PFSK-1 (cell line): ENCODE measurements around the gene KATNAL1.

Source experiments
- FOXP2 ChIP-seq: optimal IDR thresholded peaks from 2 replicates; pipeline ENCODE3; 2011; ENCODE audit warnings: borderline replicate concordance, control low read depth, inconsistent platforms; ENCODE audit not compliant: insufficient read depth; ENCODE audit errors: extremely low read length, extremely low read depth
- POLR2AphosphoS5 ChIP-seq: IDR thresholded peaks from 2 replicates; pipeline ENCODE4 v1.6.1; 2012; ENCODE audit warnings: low read depth, mild to moderate bottlenecking, control low read depth, low read length, moderate library complexity
- SIN3A ChIP-seq: IDR thresholded peaks from 2 replicates; pipeline ENCODE4 v1.6.1; 2012; ENCODE audit warnings: mild to moderate bottlenecking, low read length, moderate library complexity, borderline replicate concordance; ENCODE audit not compliant: insufficient read depth
- TAF1 ChIP-seq: IDR thresholded peaks from 2 replicates; pipeline ENCODE4 v1.6.1; 2012; ENCODE audit warnings: low read length, control low read depth, borderline replicate concordance; ENCODE audit not compliant: insufficient read depth
- TF ChIP-seq, protein P1 (sequence below), 2 experiments: IDR thresholded peaks; 2 replicates each; pipeline versions ENCODE4 v1.6.1 to v1.8.0; 2011 to 2012; ENCODE audit warnings: low read depth in 2 of 2, low read length in 2 of 2, control low read depth in 1 of 2, inconsistent platforms in 1 of 2, mild to moderate bottlenecking in 1 of 2, moderate library complexity in 1 of 2; ENCODE audit not compliant: insufficient read depth in 1 of 2

KATNAL1 gene

DNA sequence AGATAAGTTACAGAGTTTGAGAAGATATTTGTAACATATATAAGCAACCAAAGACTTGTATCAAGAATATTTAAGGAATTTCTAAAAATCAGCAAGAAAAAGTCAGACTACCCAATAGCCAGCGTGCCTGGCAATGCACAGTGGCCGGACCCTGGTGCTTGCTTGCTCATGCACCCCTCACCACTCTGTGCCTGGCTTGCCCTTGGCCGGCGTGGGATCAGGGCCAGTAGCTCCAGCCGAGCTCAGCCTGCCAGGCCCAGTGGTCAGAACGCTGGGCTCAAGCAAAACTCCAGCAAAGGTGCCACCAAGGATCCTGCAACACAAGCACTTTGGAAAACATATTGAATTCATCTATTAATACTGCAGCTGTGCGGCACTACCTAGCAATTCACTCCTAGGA lies 95.1 kb downstream of the KATNAL1 start:
- TF ChIP-seq TAF1: no peak
- TF ChIP-seq, protein P1, sequence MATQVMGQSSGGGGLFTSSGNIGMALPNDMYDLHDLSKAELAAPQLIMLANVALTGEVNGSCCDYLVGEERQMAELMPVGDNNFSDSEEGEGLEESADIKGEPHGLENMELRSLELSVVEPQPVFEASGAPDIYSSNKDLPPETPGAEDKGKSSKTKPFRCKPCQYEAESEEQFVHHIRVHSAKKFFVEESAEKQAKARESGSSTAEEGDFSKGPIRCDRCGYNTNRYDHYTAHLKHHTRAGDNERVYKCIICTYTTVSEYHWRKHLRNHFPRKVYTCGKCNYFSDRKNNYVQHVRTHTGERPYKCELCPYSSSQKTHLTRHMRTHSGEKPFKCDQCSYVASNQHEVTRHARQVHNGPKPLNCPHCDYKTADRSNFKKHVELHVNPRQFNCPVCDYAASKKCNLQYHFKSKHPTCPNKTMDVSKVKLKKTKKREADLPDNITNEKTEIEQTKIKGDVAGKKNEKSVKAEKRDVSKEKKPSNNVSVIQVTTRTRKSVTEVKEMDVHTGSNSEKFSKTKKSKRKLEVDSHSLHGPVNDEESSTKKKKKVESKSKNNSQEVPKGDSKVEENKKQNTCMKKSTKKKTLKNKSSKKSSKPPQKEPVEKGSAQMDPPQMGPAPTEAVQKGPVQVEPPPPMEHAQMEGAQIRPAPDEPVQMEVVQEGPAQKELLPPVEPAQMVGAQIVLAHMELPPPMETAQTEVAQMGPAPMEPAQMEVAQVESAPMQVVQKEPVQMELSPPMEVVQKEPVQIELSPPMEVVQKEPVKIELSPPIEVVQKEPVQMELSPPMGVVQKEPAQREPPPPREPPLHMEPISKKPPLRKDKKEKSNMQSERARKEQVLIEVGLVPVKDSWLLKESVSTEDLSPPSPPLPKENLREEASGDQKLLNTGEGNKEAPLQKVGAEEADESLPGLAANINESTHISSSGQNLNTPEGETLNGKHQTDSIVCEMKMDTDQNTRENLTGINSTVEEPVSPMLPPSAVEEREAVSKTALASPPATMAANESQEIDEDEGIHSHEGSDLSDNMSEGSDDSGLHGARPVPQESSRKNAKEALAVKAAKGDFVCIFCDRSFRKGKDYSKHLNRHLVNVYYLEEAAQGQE (IDR thresholded peaks at IDR 0.05; ENCODE audit: insufficient read depth in 1 of 2, low read depth in 2 of 2, low read length in 2 of 2): no peak
- TF ChIP-seq SIN3A: no peak
- TF ChIP-seq FOXP2: no peak
- TF ChIP-seq POLR2AphosphoS5: no peak

DNA sequence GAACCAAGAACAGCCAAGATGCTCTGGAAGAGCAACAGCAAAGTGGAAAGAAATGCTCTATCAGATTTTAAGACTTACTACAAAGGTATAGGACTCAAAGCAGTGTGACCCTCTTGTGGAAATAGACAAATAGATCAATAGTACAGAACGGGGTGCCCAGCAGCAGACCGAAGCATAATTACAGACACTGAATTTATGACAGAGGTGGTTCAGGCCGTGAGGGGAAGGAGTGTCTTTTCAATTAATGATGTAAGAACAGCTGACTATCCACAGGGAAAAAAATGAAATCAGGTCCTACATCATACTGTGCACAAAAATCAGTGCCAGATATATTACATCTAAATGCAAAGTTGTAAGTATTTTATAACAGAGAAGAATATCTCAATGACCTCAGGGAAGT lies 95.6 kb downstream of the KATNAL1 start:
- TF ChIP-seq FOXP2 (no peak), POLR2AphosphoS5 (no peak), SIN3A (no peak), TAF1 (no peak)
- TF ChIP-seq, protein P1 (IDR thresholded peaks at IDR 0.05; ENCODE audit: insufficient read depth in 1 of 2, low read depth in 2 of 2, low read length in 2 of 2): no peak

DNA sequence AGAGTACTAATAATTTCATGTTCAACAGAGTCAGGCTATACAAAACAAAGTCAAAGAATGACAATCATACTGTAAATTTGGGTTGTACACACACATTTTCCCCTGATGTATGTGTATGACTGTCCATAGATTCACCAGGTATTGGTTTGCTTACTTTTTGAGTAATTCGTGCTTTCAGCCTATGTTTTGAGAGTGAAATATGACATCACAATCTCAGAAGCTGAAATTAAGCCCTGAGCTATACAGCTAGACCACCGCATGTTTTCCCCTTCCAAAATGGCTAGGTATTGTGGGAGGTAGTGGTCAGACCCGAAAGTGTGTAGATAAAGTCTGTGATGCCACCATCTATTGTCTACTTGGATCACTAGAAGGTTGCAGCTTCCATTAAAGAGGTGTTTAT lies 102.8 kb downstream of the KATNAL1 start:
- TF ChIP-seq, protein P1 (IDR thresholded peaks at IDR 0.05; ENCODE audit: insufficient read depth in 1 of 2, low read depth in 2 of 2, low read length in 2 of 2): no peak
- no peak for TF ChIP-seq FOXP2
- no peak for TF ChIP-seq TAF1
- no peak for TF ChIP-seq POLR2AphosphoS5
- TF ChIP-seq SIN3A: no peak

DNA sequence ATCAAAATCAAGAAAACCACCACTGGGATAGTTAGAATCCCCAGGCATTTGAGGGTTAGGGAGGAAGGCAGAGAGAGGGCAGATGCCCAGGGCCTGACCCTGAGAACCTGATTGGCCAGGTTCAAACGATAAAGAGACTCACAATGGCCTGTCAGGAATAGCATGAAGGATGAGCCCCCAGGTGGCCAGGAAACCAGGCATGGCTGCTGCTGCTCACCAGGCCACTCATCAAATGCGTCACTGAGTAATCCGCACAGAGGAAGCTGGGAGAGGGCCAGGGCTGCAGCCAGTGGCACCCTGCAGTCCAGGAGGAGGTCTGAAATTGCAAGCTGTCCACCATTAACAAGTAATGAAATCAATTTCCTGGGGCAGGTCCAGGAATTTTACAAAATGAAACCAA lies 111.3 kb downstream of the KATNAL1 start:
- TF ChIP-seq, protein P1 (IDR thresholded peaks at IDR 0.05; ENCODE audit: insufficient read depth in 1 of 2, low read depth in 2 of 2, low read length in 2 of 2): no peak
- no peak for TF ChIP-seq POLR2AphosphoS5
- TF ChIP-seq SIN3A: no peak
- no peak for TF ChIP-seq TAF1
- TF ChIP-seq FOXP2: no peak

DNA sequence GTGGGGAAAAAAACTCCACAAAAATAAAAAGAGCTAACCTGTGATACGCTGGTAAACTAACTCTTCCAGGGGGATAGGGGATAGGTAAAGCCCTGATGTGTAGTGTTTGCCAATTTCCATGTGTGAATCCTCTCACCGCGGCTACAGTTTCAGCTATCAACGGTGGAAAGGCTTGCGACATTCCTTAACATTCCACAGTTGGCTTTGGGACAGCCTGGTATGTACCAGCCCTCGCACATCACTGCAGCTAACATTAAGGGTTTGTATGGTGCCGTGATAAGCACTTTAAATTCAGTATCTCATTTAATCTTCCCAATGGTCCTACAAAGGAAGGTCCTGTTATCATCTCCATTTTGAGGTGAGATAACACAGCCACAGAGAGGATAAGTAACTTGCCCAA lies 112.4 kb downstream of the KATNAL1 start:
- TF ChIP-seq POLR2AphosphoS5 (no peak), TAF1 (no peak), FOXP2 (no peak), SIN3A (no peak)
- TF ChIP-seq, protein P1 (IDR thresholded peaks at IDR 0.05; ENCODE audit: insufficient read depth in 1 of 2, low read depth in 2 of 2, low read length in 2 of 2): no peak
